Parathyroid adenoma (tissue), 2 donors: Measurements from ENCODE around the gene NPTXR.

Experiments used
- H2AFZ ChIP-seq: fragments of 300-600 bp; sonication (generic); one replicate; pipeline ENCODE4 v1.7.0; 2017; ENCODE audit warnings: antibody characterized with exemption, mild to moderate bottlenecking
- H3K27ac ChIP-seq: fragments of 300-600 bp; sonication (generic); one replicate; pipeline ENCODE4 v1.7.0; 2017
- H3K27me3 ChIP-seq: fragments of 300-600 bp; sonication (generic); one replicate; pipeline ENCODE4 v1.7.0; 2017; ENCODE audit warnings: low read length; ENCODE audit not compliant: control insufficient read depth, insufficient read depth
- H3K36me3 ChIP-seq: fragments of 300-600 bp; sonication (generic); one replicate; pipeline ENCODE4 v1.7.0; 2017; ENCODE audit warnings: low read length; ENCODE audit not compliant: control insufficient read depth, insufficient read depth
- H3K4me1 ChIP-seq: fragments of 300-600 bp; sonication (generic); one replicate; pipeline ENCODE4 v1.7.0; 2017; ENCODE audit warnings: control low read depth
- H3K4me2 ChIP-seq: fragments of 300-600 bp; sonication (generic); one replicate; pipeline ENCODE4 v1.7.0; 2017; ENCODE audit warnings: low read length
- H3K4me3 ChIP-seq: fragments of 300-600 bp; sonication (generic); one replicate; pipeline ENCODE4 v1.7.0; 2017; ENCODE audit warnings: low read depth, low read length
- H3K79me2 ChIP-seq: fragments of 300-600 bp; sonication (generic); one replicate; pipeline ENCODE4 v1.7.0; 2017; ENCODE audit warnings: control low read depth
- H3K9ac ChIP-seq: fragments of 300-600 bp; sonication (generic); one replicate; pipeline ENCODE4 v1.7.0; 2017; ENCODE audit warnings: mild to moderate bottlenecking
- H3K9me3 ChIP-seq: fragments of 300-600 bp; sonication (generic); one replicate; pipeline ENCODE4 v1.7.0; 2017; ENCODE audit warnings: low read length; ENCODE audit not compliant: control insufficient read depth
- TF ChIP-seq, protein P1 (sequence below): fragments of 300-600 bp; sonication (generic); IDR thresholded peaks from one replicate; pipeline ENCODE4 v1.7.0; 2017; ENCODE audit warnings: antibody characterized with exemption, mild to moderate bottlenecking
- donor health status: primary hyperparathyroidism.

The NPTXR gene

GRCh38 chr22:38853196-38853651 lies 9.4 kb upstream of the NPTXR start:
- Histone ChIP-seq H2AFZ (no peak overlapping the region), H3K27ac (no peak overlapping the region), H3K9me3 (no peaks in the 10 kb centered on the region), H3K27me3 (no peaks in the 10 kb centered on the region), H3K9ac (no peak overlapping the region), H3K4me3 (no peak overlapping the region), H3K4me1 (no peaks in the 10 kb centered on the region), H3K36me3 (no peaks in the 10 kb centered on the region), H3K4me2 (no peak overlapping the region), H3K79me2 (no peaks in the 10 kb centered on the region)
- TF ChIP-seq, protein P1, sequence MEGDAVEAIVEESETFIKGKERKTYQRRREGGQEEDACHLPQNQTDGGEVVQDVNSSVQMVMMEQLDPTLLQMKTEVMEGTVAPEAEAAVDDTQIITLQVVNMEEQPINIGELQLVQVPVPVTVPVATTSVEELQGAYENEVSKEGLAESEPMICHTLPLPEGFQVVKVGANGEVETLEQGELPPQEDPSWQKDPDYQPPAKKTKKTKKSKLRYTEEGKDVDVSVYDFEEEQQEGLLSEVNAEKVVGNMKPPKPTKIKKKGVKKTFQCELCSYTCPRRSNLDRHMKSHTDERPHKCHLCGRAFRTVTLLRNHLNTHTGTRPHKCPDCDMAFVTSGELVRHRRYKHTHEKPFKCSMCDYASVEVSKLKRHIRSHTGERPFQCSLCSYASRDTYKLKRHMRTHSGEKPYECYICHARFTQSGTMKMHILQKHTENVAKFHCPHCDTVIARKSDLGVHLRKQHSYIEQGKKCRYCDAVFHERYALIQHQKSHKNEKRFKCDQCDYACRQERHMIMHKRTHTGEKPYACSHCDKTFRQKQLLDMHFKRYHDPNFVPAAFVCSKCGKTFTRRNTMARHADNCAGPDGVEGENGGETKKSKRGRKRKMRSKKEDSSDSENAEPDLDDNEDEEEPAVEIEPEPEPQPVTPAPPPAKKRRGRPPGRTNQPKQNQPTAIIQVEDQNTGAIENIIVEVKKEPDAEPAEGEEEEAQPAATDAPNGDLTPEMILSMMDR = no peak

- H3K4me1 ChIP-seq = no peaks in the 10 kb centered on the region
- no peaks in the 10 kb centered on the region for H3K36me3 ChIP-seq
- H3K79me2 ChIP-seq = no peaks in the 10 kb centered on the region
- no peak overlapping the region for H3K9ac ChIP-seq
- H3K9me3 ChIP-seq = no peaks in the 10 kb centered on the region
- H3K27me3 ChIP-seq = no peaks in the 10 kb centered on the region
- no peak overlapping the region for H2AFZ ChIP-seq
- H3K4me3 ChIP-seq = no peak overlapping the region
- TF ChIP-seq, protein P1 = no peak
- no peak overlapping the region for H3K27ac ChIP-seq
- no peak overlapping the region for H3K4me2 ChIP-seq
These were observed 8.7 kb upstream of the NPTXR start for GRCh38 chr22:38852522-38852921.

DNA sequence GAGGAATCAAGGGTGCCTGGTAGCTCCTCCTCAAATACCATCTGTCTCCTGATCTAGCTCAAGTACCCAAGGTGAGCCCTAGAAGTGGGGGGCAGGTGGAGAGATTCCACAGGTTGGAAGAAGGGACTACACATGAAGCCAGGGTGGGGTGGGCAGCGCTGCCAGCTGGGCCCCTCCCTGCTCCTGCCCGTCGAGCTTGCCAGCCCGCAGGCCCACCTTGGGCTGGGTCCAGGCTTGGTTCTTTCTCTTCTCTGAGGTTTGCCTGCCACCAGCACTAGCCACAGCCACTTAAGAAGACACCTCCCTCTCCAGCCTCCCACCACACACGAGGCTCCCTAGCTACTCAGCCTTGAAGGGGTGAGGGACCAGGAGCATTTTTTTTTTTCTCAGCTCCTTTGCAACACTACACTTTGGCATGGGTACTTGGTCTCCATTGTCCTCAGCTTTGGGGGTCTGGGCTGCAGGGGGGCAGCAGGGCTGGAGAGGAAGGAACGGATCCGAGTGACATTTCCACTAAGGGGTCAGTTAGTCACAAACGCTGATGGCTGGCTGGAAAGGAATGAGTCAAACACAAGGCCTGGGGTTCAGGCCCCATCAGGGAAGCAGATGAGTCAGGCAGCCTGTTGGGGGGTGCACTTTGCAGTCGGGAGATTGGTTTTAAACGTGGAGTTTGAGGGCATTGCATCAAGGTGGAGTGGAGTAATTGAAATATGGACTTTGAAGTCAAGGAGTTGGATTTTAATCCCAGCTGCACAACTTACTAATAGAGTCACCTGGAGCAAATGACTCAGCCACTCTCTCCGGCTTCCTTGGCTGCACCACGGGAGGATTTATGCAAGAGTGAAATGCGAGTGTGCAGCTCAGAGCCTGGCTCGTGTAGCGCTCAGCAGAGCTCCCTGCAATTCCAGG lies 7.4 kb upstream of the NPTXR start:
- Histone ChIP-seq H3K27ac (no peak overlapping the region), H3K36me3 (no peaks in the 10 kb centered on the region), H3K9ac (no peak overlapping the region), H3K27me3 (no peaks in the 10 kb centered on the region), H3K9me3 (no peaks in the 10 kb centered on the region), H3K4me2 (no peak overlapping the region), H3K4me3 (no peak overlapping the region), H3K4me1 (no peaks in the 10 kb centered on the region), H3K79me2 (no peaks in the 10 kb centered on the region), H2AFZ (no peak overlapping the region)
- TF ChIP-seq, protein P1 = no peak

GRCh38 chr22:38850399-38850798 lies 6.6 kb upstream of the NPTXR start:
- Histone ChIP-seq H3K4me2 (no peak overlapping the region), H3K9ac (no peak overlapping the region), H3K9me3 (no peaks in the 10 kb centered on the region), H3K4me3 (no peak overlapping the region), H3K27me3 (no peaks in the 10 kb centered on the region), H3K79me2 (no peaks in the 10 kb centered on the region), H3K27ac (no peak overlapping the region), H3K4me1 (no peaks in the 10 kb centered on the region), H2AFZ (no peak overlapping the region), H3K36me3 (no peaks in the 10 kb centered on the region)
- TF ChIP-seq, protein P1 = no peak

GRCh38 chr22:38849811-38850210 lies 6.0 kb upstream of the NPTXR start:
- Histone ChIP-seq H3K27ac (no peak overlapping the region), H3K4me3 (no peak overlapping the region), H3K27me3 (no peaks in the 10 kb centered on the region), H3K4me1 (no peaks in the 10 kb centered on the region), H3K4me2 (no peak overlapping the region), H3K79me2 (no peaks in the 10 kb centered on the region), H3K9me3 (no peaks in the 10 kb centered on the region), H2AFZ (no peak overlapping the region), H3K9ac (no peak overlapping the region), H3K36me3 (no peaks in the 10 kb centered on the region)
- TF ChIP-seq, protein P1 = no peak
